Calu3 (cell line): ENCODE results near the gene BRD3. TPM values are rescaled to one million over a fixed set of nuclear protein-coding genes. Genes with fewer than 3 reads are reported as not detected.
"Not testable (repeated sequence)": the region's sequence is repeated elsewhere in the genome, so short reads cannot be mapped to it uniquely, and the experiment has no call there.

Source experiments
- BruUV-seq: library from RNA; stranded (reverse); fragments of 400-500 nt; replicated peaks from 2 replicates; lab custom pipeline; 2021; lab: Mats Ljungman, UMichigan
- CTCF ChIA-PET: fragments of 300-600 bp; sonication (Branson Sonifier 250); formaldehyde crosslinking; loops from one replicate; lab custom pipeline; 2022; ENCODE audit warnings: antibody characterized with exemption; lab: Charles Lee
- DNase-seq: peaks from one replicate; pipeline ENCODE4 v3.0.0; 2022
- H3K27ac Mint-ChIP-seq: one replicate; pipeline ENCODE4 v1.8.0; 2022; ENCODE audit warnings: mixed read lengths; ENCODE audit not compliant: unreplicated experiment
- H3K27me3 Mint-ChIP-seq: one replicate; pipeline ENCODE4 v1.8.0; 2022; ENCODE audit warnings: mixed read lengths; ENCODE audit not compliant: unreplicated experiment
- H3K36me3 Mint-ChIP-seq: one replicate; pipeline ENCODE4 v1.8.0; 2022; ENCODE audit warnings: mild to moderate bottlenecking, moderate library complexity, mixed read lengths; ENCODE audit not compliant: insufficient read depth, unreplicated experiment
- H3K4me1 Mint-ChIP-seq: one replicate; pipeline ENCODE4 v1.8.0; 2022; ENCODE audit warnings: mild to moderate bottlenecking, low read depth, mixed read lengths; ENCODE audit not compliant: unreplicated experiment
- H3K4me3 Mint-ChIP-seq: one replicate; pipeline ENCODE4 v1.8.0; 2022; ENCODE audit warnings: mild to moderate bottlenecking, low read depth, moderate library complexity, mixed read lengths; ENCODE audit not compliant: unreplicated experiment
- H3K9me3 Mint-ChIP-seq: one replicate; pipeline ENCODE4 v1.8.0; 2022; ENCODE audit warnings: low read depth, mixed read lengths; ENCODE audit not compliant: unreplicated experiment
- intact Hi-C: fragments of 100-400 bp; cut with micrococcal nuclease; formaldehyde crosslinking; loops from one replicate; pipeline ENCODE4 v1.10.0; 2022; ENCODE audit not compliant: unreplicated experiment
- total RNA-seq: library from RNA; stranded (reverse); gene quantifications from 2 replicates; pipeline ENCODE4 v1.2.3, GENCODE V29; 2022
- TF ChIP-seq, protein P1 (sequence below): fragments of 200-600 bp; IDR thresholded peaks from one replicate; pipeline ENCODE4 v1.8.0; 2022; ENCODE audit warnings: antibody characterized with exemption; ENCODE audit not compliant: unreplicated experiment

BRD3 gene
- total RNA-seq, 1 experiment from 2014 or later, result 30.8 TPM

DNA sequence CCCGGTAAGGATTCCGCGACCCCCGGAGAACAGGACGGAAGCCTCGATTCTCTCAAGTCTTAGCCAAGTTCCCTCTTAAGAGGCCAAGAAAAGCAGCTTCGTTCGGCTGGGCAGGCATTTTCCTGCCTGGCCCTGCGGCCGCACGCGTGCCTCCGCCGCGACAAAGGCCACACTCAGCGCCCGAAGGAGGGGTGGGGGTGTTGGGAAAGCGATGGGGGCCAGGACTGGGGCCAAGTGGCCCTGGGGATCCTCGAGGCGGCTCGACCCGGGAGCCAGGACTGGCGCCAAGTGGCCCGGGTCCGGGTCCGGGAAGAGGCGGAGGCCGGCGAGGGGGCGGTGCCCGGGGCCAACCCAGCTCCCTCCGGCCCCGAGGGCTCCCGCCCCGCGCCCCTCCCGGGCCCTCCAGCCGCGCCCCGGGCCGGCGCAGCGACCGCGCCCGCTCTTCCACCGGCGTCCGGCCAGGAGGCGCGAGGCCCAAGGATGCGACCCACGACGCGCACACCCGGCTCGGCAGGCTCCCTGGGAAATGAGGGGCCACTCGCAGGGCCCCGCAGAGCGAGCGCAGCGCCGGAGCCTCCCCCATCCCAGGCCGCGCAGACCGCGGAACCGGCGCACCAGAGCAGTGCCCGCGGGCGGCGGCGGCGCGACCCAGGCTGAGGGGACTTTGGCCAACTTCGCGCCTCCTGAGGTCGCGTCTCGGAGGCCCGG, 76.5 kb downstream of the BRD3 start:
- TF ChIP-seq, protein P1, sequence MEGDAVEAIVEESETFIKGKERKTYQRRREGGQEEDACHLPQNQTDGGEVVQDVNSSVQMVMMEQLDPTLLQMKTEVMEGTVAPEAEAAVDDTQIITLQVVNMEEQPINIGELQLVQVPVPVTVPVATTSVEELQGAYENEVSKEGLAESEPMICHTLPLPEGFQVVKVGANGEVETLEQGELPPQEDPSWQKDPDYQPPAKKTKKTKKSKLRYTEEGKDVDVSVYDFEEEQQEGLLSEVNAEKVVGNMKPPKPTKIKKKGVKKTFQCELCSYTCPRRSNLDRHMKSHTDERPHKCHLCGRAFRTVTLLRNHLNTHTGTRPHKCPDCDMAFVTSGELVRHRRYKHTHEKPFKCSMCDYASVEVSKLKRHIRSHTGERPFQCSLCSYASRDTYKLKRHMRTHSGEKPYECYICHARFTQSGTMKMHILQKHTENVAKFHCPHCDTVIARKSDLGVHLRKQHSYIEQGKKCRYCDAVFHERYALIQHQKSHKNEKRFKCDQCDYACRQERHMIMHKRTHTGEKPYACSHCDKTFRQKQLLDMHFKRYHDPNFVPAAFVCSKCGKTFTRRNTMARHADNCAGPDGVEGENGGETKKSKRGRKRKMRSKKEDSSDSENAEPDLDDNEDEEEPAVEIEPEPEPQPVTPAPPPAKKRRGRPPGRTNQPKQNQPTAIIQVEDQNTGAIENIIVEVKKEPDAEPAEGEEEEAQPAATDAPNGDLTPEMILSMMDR, result no peak
- CTCF ChIA-PET, result interaction anchor here (1.1 to 1.3 kb wide), 2 partner anchors 11 to 209 kb away, joined by 3 read pairs; no protein-coding TSS in a partner anchor
- H3K9me3 Mint-ChIP-seq, result no peaks in the 10 kb centered on the region
- intact Hi-C loops, result loop anchor here (10.0 kb wide), 1 partner anchor 117 kb away; no protein-coding TSS in a partner anchor
- TSS peak; percentile 80 for BruUV-seq
- H3K27ac Mint-ChIP-seq, result peak overlapping the region; percentile 79
- peak overlapping the region; percentile 86 for H3K4me3 Mint-ChIP-seq
- no peaks in the 10 kb centered on the region for H3K27me3 Mint-ChIP-seq
- H3K4me1 Mint-ChIP-seq, result peaks cover 21% of the 10 kb centered on the region
- peak; percentile 32 for DNase-seq
- peaks cover 48% of the 10 kb centered on the region for H3K36me3 Mint-ChIP-seq

DNA sequence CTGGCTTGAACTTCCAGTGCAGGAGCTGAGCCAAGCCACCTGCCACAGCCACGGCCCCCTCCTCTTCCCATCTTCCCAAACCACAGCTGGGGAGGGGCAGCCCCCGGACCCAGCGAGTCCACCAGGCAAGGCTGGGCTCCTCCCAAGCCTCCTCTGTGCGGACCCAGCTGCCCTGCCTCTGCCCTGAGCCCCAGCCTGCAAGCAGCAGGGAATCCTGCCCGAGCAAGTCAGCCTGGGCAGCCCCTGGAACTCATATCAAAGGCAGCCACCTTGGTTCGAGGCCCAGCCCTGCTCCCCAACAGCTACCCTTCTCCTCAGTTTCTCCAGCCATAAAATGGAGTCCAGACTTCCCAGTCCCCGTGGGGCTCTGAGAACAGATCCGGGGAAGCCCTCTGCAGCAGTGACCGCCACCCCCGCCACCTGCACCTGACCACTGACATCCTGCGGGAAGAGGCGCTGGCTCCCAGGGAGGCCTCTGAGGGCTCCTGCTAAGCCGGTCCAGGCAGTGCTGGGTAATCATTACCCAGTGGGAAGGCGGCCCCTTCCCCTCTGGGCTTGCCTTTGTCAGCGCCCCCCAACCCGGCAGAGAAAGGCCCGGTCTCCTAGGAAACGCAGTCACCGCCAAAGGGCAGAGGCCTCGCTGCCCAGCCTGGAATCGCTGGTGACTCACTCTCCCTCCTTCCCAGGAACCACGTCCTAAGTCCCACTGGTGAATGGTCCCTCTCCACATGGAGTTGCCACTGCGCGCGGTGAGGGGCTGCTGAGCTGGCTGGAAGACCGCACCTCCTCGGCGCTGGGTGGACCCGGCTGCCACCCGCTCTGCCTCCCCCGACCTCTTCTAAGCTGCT, 77.2 kb downstream of the BRD3 start:
- no peaks in the 10 kb centered on the region for H3K27me3 Mint-ChIP-seq
- H3K4me1 Mint-ChIP-seq, result peaks cover 29% of the 10 kb centered on the region
- CTCF ChIA-PET, result interaction anchor here (1.1 to 1.3 kb wide), 2 partner anchors 10 to 208 kb away, joined by 3 read pairs; no protein-coding TSS in a partner anchor
- intact Hi-C loops, result loop anchor here (10.0 kb wide), 1 partner anchor 116 kb away; no protein-coding TSS in a partner anchor
- peaks cover 52% of the 10 kb centered on the region for H3K36me3 Mint-ChIP-seq
- H3K9me3 Mint-ChIP-seq, result no peaks in the 10 kb centered on the region
- peak overlapping the region; percentile 86 for H3K4me3 Mint-ChIP-seq
- BruUV-seq, result no TSS peak
- peak; percentile 86 for DNase-seq
- H3K27ac Mint-ChIP-seq, result peak overlapping the region; percentile 79
- TF ChIP-seq, protein P1, result no peak

DNA sequence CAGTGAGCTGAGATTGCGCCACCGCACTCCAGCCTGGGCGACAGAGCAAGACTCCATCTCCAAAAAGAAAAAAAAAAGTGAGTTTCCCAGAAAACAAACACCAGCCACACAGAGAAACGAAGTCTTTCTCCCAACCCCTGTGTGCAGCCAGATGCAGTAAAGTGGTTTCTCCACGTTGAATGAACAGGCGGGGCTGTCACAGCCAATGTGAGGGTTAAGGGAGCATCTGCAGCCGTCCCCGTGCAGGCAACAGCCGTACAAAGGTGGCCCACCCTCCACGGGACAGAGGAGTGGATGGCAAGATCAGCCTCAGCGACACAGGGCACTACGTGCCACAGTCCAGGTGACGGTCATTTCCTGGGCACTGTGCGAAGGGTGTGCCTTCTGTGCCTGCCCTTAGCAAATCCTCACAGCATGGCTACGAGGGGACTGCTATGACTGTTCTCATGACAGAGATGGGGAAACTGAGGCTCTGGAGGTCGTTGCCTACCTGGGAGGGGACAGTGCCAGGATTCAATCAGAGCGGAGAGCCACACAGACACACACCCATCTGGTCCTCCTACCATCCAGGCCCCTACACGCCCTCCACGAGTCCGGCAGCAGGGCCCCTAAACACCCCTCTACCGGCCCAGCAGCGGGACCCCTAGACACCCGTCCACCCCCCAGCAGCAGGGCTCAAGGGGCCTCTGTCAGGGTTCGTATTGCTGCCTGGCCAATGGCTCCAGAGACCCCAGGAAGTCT, 78.0 kb downstream of the BRD3 start:
- intact Hi-C loops, result loop anchor here (10.0 kb wide), 1 partner anchor 115 kb away; no protein-coding TSS in a partner anchor
- Mint-ChIP-seq H3K9me3 (no peaks in the 10 kb centered on the region), H3K27me3 (no peaks in the 10 kb centered on the region), H3K27ac (no peak overlapping the region), H3K4me3 (peak overlapping the region; percentile 86), H3K4me1 (peaks cover 24% of the 10 kb centered on the region), H3K36me3 (peaks cover 47% of the 10 kb centered on the region)
- DNase-seq, result no peak
- BruUV-seq, result no TSS peak
- CTCF ChIA-PET, result interaction anchor here (1.3 kb wide), 1 partner anchor 9 kb away, joined by 3 read pairs; no protein-coding TSS in a partner anchor
- TF ChIP-seq, protein P1, result no peak

DNA sequence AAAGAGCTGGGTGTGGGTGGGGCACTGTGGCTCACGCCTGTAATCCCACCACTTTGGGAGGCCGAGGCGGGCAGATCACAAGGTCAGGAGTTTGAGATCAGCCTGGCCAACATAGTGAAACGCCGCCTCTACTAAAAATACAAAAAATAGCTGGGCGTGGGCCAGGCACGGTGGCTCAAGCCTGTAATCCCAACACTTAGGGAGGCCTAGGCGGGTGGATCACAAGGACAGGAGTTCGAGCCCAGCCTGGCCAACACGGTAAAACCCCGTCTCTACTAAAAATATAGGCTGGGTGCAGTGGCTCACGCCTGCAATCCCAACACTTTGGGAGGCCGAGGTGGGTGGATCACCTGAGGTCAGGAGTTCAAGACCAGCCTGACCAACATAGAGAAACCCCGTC, 79.1 kb downstream of the BRD3 start:
- BruUV-seq, intact Hi-C loops, DNase-seq, H3K27ac Mint-ChIP-seq, H3K4me3 Mint-ChIP-seq, H3K27me3 Mint-ChIP-seq, H3K9me3 Mint-ChIP-seq: not testable (repeated sequence)
- Mint-ChIP-seq H3K36me3 (peaks cover 37% of the 10 kb centered on the region), H3K4me1 (peaks cover 22% of the 10 kb centered on the region)
- CTCF ChIA-PET, result interaction anchor here (0.7 kb wide), 1 partner anchor 18 kb away, joined by 7 read pairs; no protein-coding TSS in a partner anchor
